ENCODE results near the gene RBMS3. TPM values are rescaled to one million over a fixed set of nuclear protein-coding genes. Genes with fewer than 3 reads are reported as not detected.

RBMS3 gene
- total and polyA plus RNA-seq, 5 donors from 2014 or later: 5.2 to 18.8 (median 8.5) TPM

DNA sequence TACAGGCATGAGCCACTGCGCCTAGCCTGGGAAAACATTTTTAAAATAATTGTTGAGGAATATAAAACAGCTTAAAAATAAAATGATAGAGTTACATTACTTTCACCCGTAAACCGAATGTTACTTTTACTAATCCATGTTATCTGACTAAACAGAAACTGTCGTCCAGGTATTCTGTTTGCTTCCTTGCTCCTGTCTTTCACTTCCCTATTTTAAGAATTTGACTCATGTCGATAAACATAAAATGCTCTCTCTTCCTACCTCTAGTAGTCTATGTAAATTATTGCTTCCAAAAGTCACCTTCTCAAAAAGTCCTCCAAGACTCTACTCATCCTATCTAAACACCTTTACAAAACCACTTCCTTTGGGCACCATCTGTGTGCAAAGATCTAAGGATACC, 216.4 kb downstream of the RBMS3 start:
- H3K27ac Mint-ChIP-seq: no peak overlapping the region
- Histone ChIP-seq H3K27ac (ENCODE audit: insufficient read depth, low read length, poor library complexity, severe bottlenecking) (no peak overlapping the region), H3K9me3 (ENCODE audit: control insufficient read depth in 2 of 2, low read length in 2 of 2) (no peaks in the 10 kb centered on the region), H3K27me3 (ENCODE audit: control insufficient read depth, insufficient read depth, low read length) (no peaks in the 10 kb centered on the region), H3K4me3 (ENCODE audit: low read depth, low read length) (no peak overlapping the region), H3K4me1 (ENCODE audit: control insufficient read depth, insufficient read depth, low read length, poor library complexity, severe bottlenecking) (no peaks in the 10 kb centered on the region), H3K36me3 (ENCODE audit: control insufficient read depth, insufficient read depth, low read length) (no peaks in the 10 kb centered on the region)
- peak overlapping the region in 1 of 4 donors; percentile 11 for H3K4me3 Mint-ChIP-seq
- ATAC-seq (ENCODE audit: low read depth in 2 of 2): no peak
- H3K27me3 Mint-ChIP-seq: no peaks in the 10 kb centered on the region
- DNase-seq: no peak
- H3K4me1 Mint-ChIP-seq: peaks cover 0 to 5% (median 4%) of the 10 kb centered on the region in 4 donors
- peaks cover 0 to 3% (median 2%) of the 10 kb centered on the region in 7 donors for H3K9me3 Mint-ChIP-seq
- peaks cover 4% of the 10 kb centered on the region for H3K36me3 Mint-ChIP-seq

DNA sequence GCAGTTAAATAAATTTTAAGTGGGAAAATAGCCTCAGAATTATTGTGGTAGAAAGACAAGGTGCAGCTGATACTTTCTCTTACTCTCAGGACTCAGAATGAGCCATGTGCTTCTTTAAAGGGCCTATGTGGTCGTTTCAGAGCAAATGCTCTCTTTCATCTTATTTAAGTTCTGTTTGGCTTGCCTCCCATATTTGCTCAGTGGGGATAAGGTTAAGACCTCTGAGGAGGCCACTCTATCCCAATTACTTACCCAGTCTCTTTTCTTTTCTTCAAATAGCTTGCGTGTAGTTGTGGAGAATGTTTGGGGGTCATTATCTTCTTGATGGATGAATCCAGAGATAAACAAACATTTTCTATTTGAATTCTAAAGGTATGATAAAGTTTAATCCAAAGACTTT, 221.9 kb downstream of the RBMS3 start:
- Mint-ChIP-seq H3K36me3 (peaks cover 4% of the 10 kb centered on the region), H3K9me3 (peaks cover 0 to 1% (median 0%) of the 10 kb centered on the region in 7 donors), H3K27ac (no peak overlapping the region), H3K4me3 (no peak overlapping the region), H3K27me3 (no peaks in the 10 kb centered on the region), H3K4me1 (peaks cover 0 to 16% (median 6%) of the 10 kb centered on the region in 4 donors)
- H3K4me3 ChIP-seq (ENCODE audit: low read depth, low read length): no peak overlapping the region
- H3K27ac ChIP-seq (ENCODE audit: insufficient read depth, low read length, poor library complexity, severe bottlenecking): no peak overlapping the region
- no peaks in the 10 kb centered on the region for H3K27me3 ChIP-seq (ENCODE audit: control insufficient read depth, insufficient read depth, low read length)
- ATAC-seq (ENCODE audit: low read depth in 2 of 2) (no peak), DNase-seq (no peak)
- no peaks in the 10 kb centered on the region for H3K9me3 ChIP-seq (ENCODE audit: control insufficient read depth in 2 of 2, low read length in 2 of 2)
- no peaks in the 10 kb centered on the region for H3K4me1 ChIP-seq (ENCODE audit: control insufficient read depth, insufficient read depth, low read length, poor library complexity, severe bottlenecking)
- no peaks in the 10 kb centered on the region for H3K36me3 ChIP-seq (ENCODE audit: control insufficient read depth, insufficient read depth, low read length)

DNA sequence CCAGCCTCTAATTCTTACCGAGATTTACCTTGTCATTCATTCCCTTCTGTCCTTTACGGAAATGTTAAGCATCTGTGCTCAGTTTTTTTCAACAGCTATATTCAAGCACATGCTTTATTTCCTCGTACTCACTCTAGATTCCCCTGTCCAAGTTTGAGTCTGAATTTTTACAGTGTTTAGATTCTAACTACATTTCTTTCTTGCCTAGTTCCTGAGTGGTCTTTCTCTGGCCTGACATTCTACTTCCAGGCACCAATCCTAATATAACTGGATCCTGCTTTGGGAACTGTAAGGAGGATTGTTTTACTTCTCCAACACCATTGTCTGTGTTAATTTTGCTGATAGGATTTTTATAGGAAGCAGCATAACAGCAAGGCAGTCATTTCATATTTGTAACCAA, 222.4 kb downstream of the RBMS3 start:
- no peaks in the 10 kb centered on the region for H3K27me3 ChIP-seq (ENCODE audit: control insufficient read depth, insufficient read depth, low read length)
- H3K9me3 ChIP-seq (ENCODE audit: control insufficient read depth in 2 of 2, low read length in 2 of 2): no peaks in the 10 kb centered on the region
- Mint-ChIP-seq H3K9me3 (peaks cover 0 to 1% (median 0%) of the 10 kb centered on the region in 7 donors), H3K4me3 (no peak overlapping the region), H3K36me3 (peaks cover 4% of the 10 kb centered on the region), H3K27ac (no peak overlapping the region), H3K27me3 (no peaks in the 10 kb centered on the region), H3K4me1 (peaks cover 0 to 16% (median 6%) of the 10 kb centered on the region in 4 donors)
- ATAC-seq (ENCODE audit: low read depth in 2 of 2): no peak
- no peaks in the 10 kb centered on the region for H3K4me1 ChIP-seq (ENCODE audit: control insufficient read depth, insufficient read depth, low read length, poor library complexity, severe bottlenecking)
- no peak for DNase-seq
- no peaks in the 10 kb centered on the region for H3K36me3 ChIP-seq (ENCODE audit: control insufficient read depth, insufficient read depth, low read length)
- no peak overlapping the region for H3K27ac ChIP-seq (ENCODE audit: insufficient read depth, low read length, poor library complexity, severe bottlenecking)
- no peak overlapping the region for H3K4me3 ChIP-seq (ENCODE audit: low read depth, low read length)

DNA sequence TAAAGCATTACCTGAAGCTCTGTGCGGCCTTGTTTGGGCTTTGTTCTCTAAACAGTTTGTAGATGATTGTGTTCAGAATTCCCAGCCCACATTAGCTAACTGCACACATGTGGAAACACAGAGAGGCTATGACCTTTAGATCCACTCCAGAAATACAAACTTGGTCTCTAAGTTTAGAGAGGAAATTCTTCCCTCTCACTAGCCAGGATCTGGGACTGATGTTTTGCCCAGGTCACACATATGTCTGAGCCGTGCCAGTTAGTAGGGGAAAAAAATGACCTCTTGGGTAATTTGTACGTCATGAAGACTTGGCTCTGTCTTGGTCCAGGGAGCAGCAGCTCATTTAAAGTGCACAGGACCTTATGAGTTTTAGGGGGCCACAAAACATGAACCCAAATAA, 223.1 kb downstream of the RBMS3 start:
- no peaks in the 10 kb centered on the region for H3K36me3 ChIP-seq (ENCODE audit: control insufficient read depth, insufficient read depth, low read length)
- H3K4me1 Mint-ChIP-seq: peaks cover 0 to 19% (median 6%) of the 10 kb centered on the region in 4 donors
- no peak overlapping the region for H3K4me3 Mint-ChIP-seq
- ATAC-seq (ENCODE audit: low read depth in 2 of 2) (no peak), DNase-seq (no peak)
- H3K27ac ChIP-seq (ENCODE audit: insufficient read depth, low read length, poor library complexity, severe bottlenecking): no peak overlapping the region
- H3K27ac Mint-ChIP-seq: no peak overlapping the region
- H3K4me3 ChIP-seq (ENCODE audit: low read depth, low read length): no peak overlapping the region
- no peaks in the 10 kb centered on the region for H3K27me3 ChIP-seq (ENCODE audit: control insufficient read depth, insufficient read depth, low read length)
- peaks cover 8% of the 10 kb centered on the region for H3K36me3 Mint-ChIP-seq
- no peaks in the 10 kb centered on the region for H3K9me3 ChIP-seq (ENCODE audit: control insufficient read depth in 2 of 2, low read length in 2 of 2)
- H3K4me1 ChIP-seq (ENCODE audit: control insufficient read depth, insufficient read depth, low read length, poor library complexity, severe bottlenecking): no peaks in the 10 kb centered on the region
- no peaks in the 10 kb centered on the region for H3K27me3 Mint-ChIP-seq
- peaks cover 0 to 6% (median 0%) of the 10 kb centered on the region in 7 donors for H3K9me3 Mint-ChIP-seq

DNA sequence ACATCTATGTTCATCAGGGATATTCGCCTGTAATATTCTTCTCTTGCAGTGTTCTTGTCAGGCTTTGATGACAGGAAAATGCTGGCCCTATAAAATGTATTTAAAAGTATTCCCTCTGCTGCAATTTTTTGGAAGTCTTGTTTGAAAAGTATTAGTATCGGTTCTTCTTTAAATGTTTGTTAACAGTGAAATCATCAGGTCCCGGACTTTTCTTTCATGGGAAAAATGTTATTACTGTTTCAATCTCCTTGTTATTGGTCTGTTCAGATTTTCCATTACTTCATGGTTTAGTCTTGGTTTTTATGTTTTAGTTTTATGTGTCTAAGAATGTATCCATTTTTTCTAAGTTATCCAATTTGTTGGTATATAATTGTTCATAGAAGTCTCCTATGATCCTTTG, 225.6 kb downstream of the RBMS3 start:
- no peaks in the 10 kb centered on the region for H3K27me3 Mint-ChIP-seq
- peaks cover 6% of the 10 kb centered on the region for H3K36me3 Mint-ChIP-seq
- DNase-seq (no peak), ATAC-seq (ENCODE audit: low read depth in 2 of 2) (no peak)
- H3K27ac Mint-ChIP-seq: no peak overlapping the region
- peaks cover 0 to 19% (median 6%) of the 10 kb centered on the region in 4 donors for H3K4me1 Mint-ChIP-seq
- H3K4me1 ChIP-seq (ENCODE audit: control insufficient read depth, insufficient read depth, low read length, poor library complexity, severe bottlenecking): no peaks in the 10 kb centered on the region
- no peaks in the 10 kb centered on the region for H3K9me3 ChIP-seq (ENCODE audit: control insufficient read depth in 2 of 2, low read length in 2 of 2)
- no peak overlapping the region for H3K4me3 Mint-ChIP-seq
- H3K4me3 ChIP-seq (ENCODE audit: low read depth, low read length): no peak overlapping the region
- H3K36me3 ChIP-seq (ENCODE audit: control insufficient read depth, insufficient read depth, low read length): no peaks in the 10 kb centered on the region
- peaks cover 0 to 8% (median 2%) of the 10 kb centered on the region in 7 donors for H3K9me3 Mint-ChIP-seq
- H3K27ac ChIP-seq (ENCODE audit: insufficient read depth, low read length, poor library complexity, severe bottlenecking): no peak overlapping the region
- H3K27me3 ChIP-seq (ENCODE audit: control insufficient read depth, insufficient read depth, low read length): no peaks in the 10 kb centered on the region

DNA sequence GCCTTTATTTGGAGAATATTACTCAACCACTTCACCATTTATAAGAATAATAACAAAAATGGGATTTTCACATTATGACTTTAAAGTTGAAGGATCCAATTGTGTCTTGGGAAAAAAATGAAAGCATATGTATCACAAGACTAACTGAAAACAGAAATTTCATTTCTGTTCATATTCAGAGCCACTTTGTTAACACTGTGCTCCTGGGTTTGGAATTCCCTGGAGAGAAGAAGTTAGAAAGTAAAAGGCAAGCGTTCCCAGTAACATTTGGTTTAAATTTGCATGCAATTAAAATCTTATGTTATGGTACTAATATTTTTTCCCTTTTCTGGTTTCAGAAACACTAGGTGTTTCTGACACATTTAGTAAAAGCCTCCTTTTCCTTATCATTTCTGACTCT, 230.8 kb downstream of the RBMS3 start:
- Mint-ChIP-seq H3K27me3 (no peaks in the 10 kb centered on the region), H3K9me3 (peaks cover 0 to 7% (median 3%) of the 10 kb centered on the region in 7 donors), H3K36me3 (peaks cover 4% of the 10 kb centered on the region), H3K27ac (no peak overlapping the region), H3K4me3 (no peak overlapping the region), H3K4me1 (peaks cover 0 to 27% (median 7%) of the 10 kb centered on the region in 4 donors)
- no peaks in the 10 kb centered on the region for H3K4me1 ChIP-seq (ENCODE audit: control insufficient read depth, insufficient read depth, low read length, poor library complexity, severe bottlenecking)
- no peak overlapping the region for H3K4me3 ChIP-seq (ENCODE audit: low read depth, low read length)
- no peak for DNase-seq
- H3K27me3 ChIP-seq (ENCODE audit: control insufficient read depth, insufficient read depth, low read length): no peaks in the 10 kb centered on the region
- H3K27ac ChIP-seq (ENCODE audit: insufficient read depth, low read length, poor library complexity, severe bottlenecking): no peak overlapping the region
- no peaks in the 10 kb centered on the region for H3K9me3 ChIP-seq (ENCODE audit: control insufficient read depth in 2 of 2, low read length in 2 of 2)
- no peak for ATAC-seq (ENCODE audit: low read depth in 2 of 2)
- no peaks in the 10 kb centered on the region for H3K36me3 ChIP-seq (ENCODE audit: control insufficient read depth, insufficient read depth, low read length)

DNA sequence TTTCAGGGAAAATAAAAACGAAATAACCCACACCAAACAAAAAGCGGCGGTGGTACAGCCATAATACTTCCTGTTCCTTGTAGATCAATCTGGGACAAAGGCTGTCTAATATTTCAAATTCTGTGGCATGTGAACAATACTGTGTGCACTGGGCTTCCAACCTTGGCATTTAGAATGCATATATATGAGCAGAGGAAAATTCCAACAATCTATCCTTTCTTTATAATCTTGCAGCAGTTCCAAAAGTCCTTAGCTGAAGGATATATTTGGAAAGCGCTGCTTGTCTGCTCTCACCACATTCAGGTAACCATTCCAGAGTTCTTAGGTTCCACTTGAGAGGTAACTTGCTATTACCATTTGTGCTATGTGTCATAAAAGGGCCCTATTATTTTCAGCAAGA, 231.8 kb downstream of the RBMS3 start:
- DNase-seq: no peak
- Mint-ChIP-seq H3K9me3 (peaks cover 0 to 7% (median 2%) of the 10 kb centered on the region in 7 donors), H3K27ac (no peak overlapping the region), H3K4me3 (no peak overlapping the region), H3K36me3 (peaks cover 4% of the 10 kb centered on the region), H3K4me1 (peaks cover 0 to 27% (median 7%) of the 10 kb centered on the region in 4 donors), H3K27me3 (no peaks in the 10 kb centered on the region)
- no peaks in the 10 kb centered on the region for H3K36me3 ChIP-seq (ENCODE audit: control insufficient read depth, insufficient read depth, low read length)
- H3K27me3 ChIP-seq (ENCODE audit: control insufficient read depth, insufficient read depth, low read length): no peaks in the 10 kb centered on the region
- no peak for ATAC-seq (ENCODE audit: low read depth in 2 of 2)
- H3K9me3 ChIP-seq (ENCODE audit: control insufficient read depth in 2 of 2, low read length in 2 of 2): no peaks in the 10 kb centered on the region
- no peak overlapping the region for H3K27ac ChIP-seq (ENCODE audit: insufficient read depth, low read length, poor library complexity, severe bottlenecking)
- no peaks in the 10 kb centered on the region for H3K4me1 ChIP-seq (ENCODE audit: control insufficient read depth, insufficient read depth, low read length, poor library complexity, severe bottlenecking)
- no peak overlapping the region for H3K4me3 ChIP-seq (ENCODE audit: low read depth, low read length)

DNA sequence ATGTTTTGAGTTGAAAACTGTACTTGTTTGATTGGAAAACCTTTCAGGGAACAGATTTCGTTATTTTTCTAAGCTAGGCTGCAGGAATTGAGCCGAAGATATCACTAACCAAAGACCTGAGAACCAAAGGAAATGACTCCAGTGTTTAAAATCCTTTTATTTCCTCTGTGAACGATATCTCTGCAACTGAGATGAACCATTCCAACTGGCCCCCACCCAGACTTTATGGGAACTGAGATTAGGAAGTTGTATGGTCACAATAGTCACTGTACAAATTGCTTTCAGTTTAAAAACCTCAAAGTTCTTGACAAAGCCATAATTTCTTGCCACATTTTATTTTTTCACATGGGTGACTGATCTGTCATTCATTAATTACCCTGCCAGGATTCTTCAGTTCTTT, 232.4 kb downstream of the RBMS3 start:
- Mint-ChIP-seq H3K27ac (no peak overlapping the region), H3K27me3 (no peaks in the 10 kb centered on the region), H3K4me3 (no peak overlapping the region), H3K36me3 (peaks cover 4% of the 10 kb centered on the region), H3K9me3 (peaks cover 0 to 7% (median 2%) of the 10 kb centered on the region in 7 donors), H3K4me1 (peaks cover 0 to 27% (median 7%) of the 10 kb centered on the region in 4 donors)
- Histone ChIP-seq H3K4me1 (ENCODE audit: control insufficient read depth, insufficient read depth, low read length, poor library complexity, severe bottlenecking) (no peaks in the 10 kb centered on the region), H3K4me3 (ENCODE audit: low read depth, low read length) (no peak overlapping the region), H3K36me3 (ENCODE audit: control insufficient read depth, insufficient read depth, low read length) (no peaks in the 10 kb centered on the region), H3K27ac (ENCODE audit: insufficient read depth, low read length, poor library complexity, severe bottlenecking) (no peak overlapping the region), H3K27me3 (ENCODE audit: control insufficient read depth, insufficient read depth, low read length) (no peaks in the 10 kb centered on the region), H3K9me3 (ENCODE audit: control insufficient read depth in 2 of 2, low read length in 2 of 2) (no peaks in the 10 kb centered on the region)
- no peak for DNase-seq
- ATAC-seq (ENCODE audit: low read depth in 2 of 2): no peak

Measured in CD4-positive, CD25-positive, alpha-beta regulatory T cell (primary cell).